Spleen (tissue), 7 donors: ENCODE results near the gene ABCA8.

ENCODE experiments used
- CTCF ChIP-seq, 11 experiments: fragments of 200-600 bp in 7 of 11; fragments of 450-650 bp in 4 of 11; sonication (generic) in 4 of 11; IDR thresholded peaks in 8 of 11; conservative IDR thresholded peaks in 3 of 11; 1 replicate in 7 of 11; 2 replicates in 4 of 11; pipeline versions ENCODE4 v1.4.0 to v1.8.0; 2016 to 2021; ENCODE audit warnings: antibody characterized with exemption in 11 of 11, inconsistent platforms in 4 of 11, mild to moderate bottlenecking in 1 of 11
- POLR2AphosphoS5 ChIP-seq, 3 donors: sonication (generic); formaldehyde crosslinking; IDR thresholded peaks; one replicate each; pipeline ENCODE4 v1.5.1; 2017; ENCODE audit warnings: antibody characterized with exemption in 3 of 3
- donor health status: DM: no; HTN: no; CAD: no; lungs with moderate emphysema.
- donor health status: DM: no; HTN: no; CAD: no.
- donor health status: DM: no; HTN: no; CAD: no.

GRCh38 chr17:68969101-68969500 lies 13.9 kb upstream of the ABCA8 start:
- no peak for TF ChIP-seq CTCF (IDR thresholded peaks at IDR 0.05 in 8 of 11, conservative IDR thresholded peaks at IDR 0.05 in 3 of 11)
- TF ChIP-seq POLR2AphosphoS5 (IDR thresholded peaks at IDR 0.05): no peak
